ENCODE measurements around the gene RNF17. TPM values are rescaled to one million over a fixed set of nuclear protein-coding genes. Genes with fewer than 3 reads are reported as not detected.

RNF17 gene, protein sequence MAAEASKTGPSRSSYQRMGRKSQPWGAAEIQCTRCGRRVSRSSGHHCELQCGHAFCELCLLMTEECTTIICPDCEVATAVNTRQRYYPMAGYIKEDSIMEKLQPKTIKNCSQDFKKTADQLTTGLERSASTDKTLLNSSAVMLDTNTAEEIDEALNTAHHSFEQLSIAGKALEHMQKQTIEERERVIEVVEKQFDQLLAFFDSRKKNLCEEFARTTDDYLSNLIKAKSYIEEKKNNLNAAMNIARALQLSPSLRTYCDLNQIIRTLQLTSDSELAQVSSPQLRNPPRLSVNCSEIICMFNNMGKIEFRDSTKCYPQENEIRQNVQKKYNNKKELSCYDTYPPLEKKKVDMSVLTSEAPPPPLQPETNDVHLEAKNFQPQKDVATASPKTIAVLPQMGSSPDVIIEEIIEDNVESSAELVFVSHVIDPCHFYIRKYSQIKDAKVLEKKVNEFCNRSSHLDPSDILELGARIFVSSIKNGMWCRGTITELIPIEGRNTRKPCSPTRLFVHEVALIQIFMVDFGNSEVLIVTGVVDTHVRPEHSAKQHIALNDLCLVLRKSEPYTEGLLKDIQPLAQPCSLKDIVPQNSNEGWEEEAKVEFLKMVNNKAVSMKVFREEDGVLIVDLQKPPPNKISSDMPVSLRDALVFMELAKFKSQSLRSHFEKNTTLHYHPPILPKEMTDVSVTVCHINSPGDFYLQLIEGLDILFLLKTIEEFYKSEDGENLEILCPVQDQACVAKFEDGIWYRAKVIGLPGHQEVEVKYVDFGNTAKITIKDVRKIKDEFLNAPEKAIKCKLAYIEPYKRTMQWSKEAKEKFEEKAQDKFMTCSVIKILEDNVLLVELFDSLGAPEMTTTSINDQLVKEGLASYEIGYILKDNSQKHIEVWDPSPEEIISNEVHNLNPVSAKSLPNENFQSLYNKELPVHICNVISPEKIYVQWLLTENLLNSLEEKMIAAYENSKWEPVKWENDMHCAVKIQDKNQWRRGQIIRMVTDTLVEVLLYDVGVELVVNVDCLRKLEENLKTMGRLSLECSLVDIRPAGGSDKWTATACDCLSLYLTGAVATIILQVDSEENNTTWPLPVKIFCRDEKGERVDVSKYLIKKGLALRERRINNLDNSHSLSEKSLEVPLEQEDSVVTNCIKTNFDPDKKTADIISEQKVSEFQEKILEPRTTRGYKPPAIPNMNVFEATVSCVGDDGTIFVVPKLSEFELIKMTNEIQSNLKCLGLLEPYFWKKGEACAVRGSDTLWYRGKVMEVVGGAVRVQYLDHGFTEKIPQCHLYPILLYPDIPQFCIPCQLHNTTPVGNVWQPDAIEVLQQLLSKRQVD (N-terminal part only)
- not detected for polyA plus RNA-seq (2013, experiment 1 of 2)
- not detected for polyA plus RNA-seq (2013, experiment 2 of 2)

- Histone ChIP-seq H3K9me3 (ENCODE audit: control insufficient read depth, low read length) (no peaks in the 10 kb centered on the region), H3K27ac (ENCODE audit: low read depth, low read length, severe bottlenecking) (no peak within 1 kb of the TSS), H3K4me1 (ENCODE audit: control insufficient read depth, insufficient read depth, low read length, poor library complexity, severe bottlenecking) (no peaks in the 10 kb centered on the region), H3K4me3 (ENCODE audit: extremely low read depth, insufficient read depth, low read length, poor library complexity, severe bottlenecking) (no peak within 1 kb of the TSS), H3K36me3 (ENCODE audit: control insufficient read depth, insufficient read depth, low read length) (no peaks in the 10 kb centered on the region)
- WGBS, 2 experiments (ENCODE audit: insufficient coverage in 2 of 2), result 93 to 97% methylated on average over 22 to 25 of the region's 28 CpGs
Observed at GRCh38 chr13:24763596-24764275, at the start of gene RNF17. Gene RNF17, plus strand, starts transcription at chr13:24764169. Its CDS starts 35 bp downstream, at chr13:24764204.

DNA sequence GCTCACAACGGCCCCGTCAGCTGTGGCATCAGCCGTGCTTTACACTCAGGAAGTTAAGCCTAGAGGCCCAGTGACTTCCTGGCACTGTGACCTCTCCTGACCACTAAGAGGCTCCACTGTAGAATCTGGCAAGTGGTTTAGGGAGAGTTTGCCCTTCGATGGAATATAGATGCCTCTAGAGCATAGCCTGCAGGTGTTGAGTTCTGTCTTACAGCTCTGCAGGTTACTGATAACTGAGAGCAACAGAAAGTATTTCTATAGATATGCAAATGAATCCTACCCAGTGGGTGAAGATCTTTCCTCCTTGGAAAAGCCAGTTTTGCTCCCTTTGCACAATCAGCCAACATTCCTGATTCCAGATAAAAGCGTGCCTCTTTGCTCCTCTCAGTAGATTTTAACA, 48.0 kb upstream of the RNF17 start:
- Histone ChIP-seq H3K9me3 (ENCODE audit: control insufficient read depth, low read length) (no peaks in the 10 kb centered on the region), H3K27ac (ENCODE audit: low read depth, low read length, severe bottlenecking) (no peak overlapping the region), H3K4me1 (ENCODE audit: control insufficient read depth, insufficient read depth, low read length, poor library complexity, severe bottlenecking) (no peaks in the 10 kb centered on the region), H3K4me3 (ENCODE audit: extremely low read depth, insufficient read depth, low read length, poor library complexity, severe bottlenecking) (no peak overlapping the region), H3K36me3 (ENCODE audit: control insufficient read depth, insufficient read depth, low read length) (no peaks in the 10 kb centered on the region)
- 35% methylated on average over 3 of the region's 5 CpGs; no CpG with 5 or more reads in 1 of the 2 experiments for WGBS, 2 experiments (ENCODE audit: insufficient coverage in 2 of 2)

GRCh38 chr13:24716446-24716845, 47.5 kb upstream of the RNF17 start:
- H3K4me1 ChIP-seq (ENCODE audit: control insufficient read depth, insufficient read depth, low read length, poor library complexity, severe bottlenecking), result no peaks in the 10 kb centered on the region
- H3K27ac ChIP-seq (ENCODE audit: low read depth, low read length, severe bottlenecking), result no peak overlapping the region
- H3K4me3 ChIP-seq (ENCODE audit: extremely low read depth, insufficient read depth, low read length, poor library complexity, severe bottlenecking), result no peak overlapping the region
- WGBS, 2 experiments (ENCODE audit: insufficient coverage in 2 of 2), result 38 to 39% methylated on average over 2 to 4 of the region's 7 CpGs
- H3K36me3 ChIP-seq (ENCODE audit: control insufficient read depth, insufficient read depth, low read length), result no peaks in the 10 kb centered on the region
- no peaks in the 10 kb centered on the region for H3K9me3 ChIP-seq (ENCODE audit: control insufficient read depth, low read length)

DNA sequence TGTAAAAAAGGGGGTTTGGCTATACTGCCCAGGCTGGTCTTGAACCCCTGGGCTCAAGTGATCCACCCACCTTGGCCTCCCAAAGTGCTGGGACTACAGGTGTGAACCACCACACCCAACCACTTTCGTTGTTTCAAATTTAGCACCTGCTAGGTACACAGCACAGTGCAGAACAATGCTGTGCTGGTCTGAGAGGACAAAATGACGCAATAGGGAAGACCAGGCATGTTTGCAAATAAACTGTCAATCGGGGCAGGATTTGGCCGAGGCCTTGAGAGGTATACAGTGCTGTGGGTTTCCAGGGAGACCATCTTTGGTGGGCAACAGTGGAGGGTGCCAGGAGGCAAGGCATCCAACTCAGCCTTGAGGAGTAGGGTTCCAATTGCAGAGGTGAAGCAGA, 46.8 kb upstream of the RNF17 start:
- no peaks in the 10 kb centered on the region for H3K4me1 ChIP-seq (ENCODE audit: control insufficient read depth, insufficient read depth, low read length, poor library complexity, severe bottlenecking)
- no peaks in the 10 kb centered on the region for H3K36me3 ChIP-seq (ENCODE audit: control insufficient read depth, insufficient read depth, low read length)
- H3K4me3 ChIP-seq (ENCODE audit: extremely low read depth, insufficient read depth, low read length, poor library complexity, severe bottlenecking), result no peak overlapping the region
- H3K27ac ChIP-seq (ENCODE audit: low read depth, low read length, severe bottlenecking), result no peak overlapping the region
- H3K9me3 ChIP-seq (ENCODE audit: control insufficient read depth, low read length), result no peaks in the 10 kb centered on the region
- 67 to 68% methylated on average over 3 to 4 of the region's 4 CpGs for WGBS, 2 experiments (ENCODE audit: insufficient coverage in 2 of 2)

DNA sequence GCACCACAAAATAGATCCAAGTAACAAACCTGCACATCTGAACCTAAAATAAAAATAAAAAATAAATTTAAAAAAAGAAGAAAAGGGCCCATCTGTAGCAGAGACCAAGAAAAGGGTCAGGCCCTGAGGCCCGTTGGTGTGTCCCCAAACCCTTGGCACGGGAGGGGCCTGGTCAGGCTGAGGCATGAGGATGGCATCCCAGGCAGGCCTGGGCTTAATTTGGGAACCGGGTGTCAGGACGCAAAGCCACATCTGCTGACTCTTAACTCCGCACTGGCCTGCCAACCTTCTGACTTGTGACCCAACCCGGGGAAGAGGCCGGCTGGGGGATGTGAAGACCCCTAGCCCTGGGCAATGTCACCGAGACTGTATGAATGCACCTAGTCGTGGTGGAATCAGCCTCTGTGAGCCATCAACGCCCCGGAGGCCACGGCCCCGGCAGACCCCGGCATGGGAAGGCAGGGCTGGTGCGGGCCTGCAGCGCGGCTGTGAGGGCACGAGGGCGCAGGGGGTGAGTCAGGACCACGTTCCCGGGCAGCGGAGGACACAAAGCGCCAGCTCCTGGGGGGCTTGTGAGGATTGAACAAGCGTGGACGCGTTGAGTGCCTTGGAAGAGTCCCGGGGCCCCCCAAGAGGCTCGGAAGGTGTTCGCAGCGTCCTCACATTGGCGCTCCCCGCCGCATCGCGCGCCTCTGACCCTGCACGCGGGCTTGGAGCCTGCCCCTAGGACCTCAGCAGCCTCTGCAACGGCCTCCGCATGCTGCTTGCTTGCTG, 45.6 kb upstream of the RNF17 start:
- WGBS, 2 experiments (ENCODE audit: insufficient coverage in 2 of 2), result 92 to 93% methylated on average over 36 to 40 of the region's 40 CpGs
- Histone ChIP-seq H3K9me3 (ENCODE audit: control insufficient read depth, low read length) (no peaks in the 10 kb centered on the region), H3K27ac (ENCODE audit: low read depth, low read length, severe bottlenecking) (no peak overlapping the region), H3K4me1 (ENCODE audit: control insufficient read depth, insufficient read depth, low read length, poor library complexity, severe bottlenecking) (no peaks in the 10 kb centered on the region), H3K4me3 (ENCODE audit: extremely low read depth, insufficient read depth, low read length, poor library complexity, severe bottlenecking) (no peak overlapping the region), H3K36me3 (ENCODE audit: control insufficient read depth, insufficient read depth, low read length) (no peaks in the 10 kb centered on the region)

GRCh38 chr13:24719139-24719538, 44.8 kb upstream of the RNF17 start:
- Histone ChIP-seq H3K4me1 (ENCODE audit: control insufficient read depth, insufficient read depth, low read length, poor library complexity, severe bottlenecking) (no peaks in the 10 kb centered on the region), H3K9me3 (ENCODE audit: control insufficient read depth, low read length) (no peaks in the 10 kb centered on the region), H3K4me3 (ENCODE audit: extremely low read depth, insufficient read depth, low read length, poor library complexity, severe bottlenecking) (no peak overlapping the region), H3K36me3 (ENCODE audit: control insufficient read depth, insufficient read depth, low read length) (no peaks in the 10 kb centered on the region), H3K27ac (ENCODE audit: low read depth, low read length, severe bottlenecking) (no peak overlapping the region)
- WGBS, 2 experiments (ENCODE audit: insufficient coverage in 2 of 2), result 92 to 93% methylated on average over 8 to 10 of the region's 12 CpGs

DNA sequence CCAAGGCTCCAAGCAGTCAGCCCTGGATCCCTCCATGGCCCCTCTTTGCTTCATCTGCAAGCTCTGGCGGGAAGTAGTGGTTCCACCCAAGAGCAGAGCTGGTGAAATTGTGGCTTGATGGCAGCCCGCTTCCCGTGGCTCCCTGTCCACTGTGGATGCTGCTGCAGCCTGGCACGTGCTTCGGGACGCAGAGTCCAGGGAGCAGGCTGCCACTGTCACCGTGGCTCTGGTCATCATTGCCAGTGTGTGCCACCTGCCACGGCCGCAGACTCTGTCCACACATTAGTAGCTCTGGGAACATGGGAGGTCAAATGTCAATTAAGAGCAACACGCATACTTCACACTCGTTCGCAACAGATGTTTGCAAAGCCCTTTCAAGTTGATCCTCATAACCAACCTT, 40.8 kb upstream of the RNF17 start:
- Histone ChIP-seq H3K4me1 (ENCODE audit: control insufficient read depth, insufficient read depth, low read length, poor library complexity, severe bottlenecking) (no peaks in the 10 kb centered on the region), H3K4me3 (ENCODE audit: extremely low read depth, insufficient read depth, low read length, poor library complexity, severe bottlenecking) (no peak overlapping the region), H3K9me3 (ENCODE audit: control insufficient read depth, low read length) (no peaks in the 10 kb centered on the region), H3K27ac (ENCODE audit: low read depth, low read length, severe bottlenecking) (no peak overlapping the region), H3K36me3 (ENCODE audit: control insufficient read depth, insufficient read depth, low read length) (no peaks in the 10 kb centered on the region)
- 84% methylated on average over 11 to 12 of the region's 12 CpGs for WGBS, 2 experiments (ENCODE audit: insufficient coverage in 2 of 2)

- H3K4me3 ChIP-seq (ENCODE audit: extremely low read depth, insufficient read depth, low read length, poor library complexity, severe bottlenecking), result no peak overlapping the region
- no peak overlapping the region for H3K27ac ChIP-seq (ENCODE audit: low read depth, low read length, severe bottlenecking)
- 86 to 100% methylated on average over 1 to 2 of the region's 2 CpGs for WGBS, 2 experiments (ENCODE audit: insufficient coverage in 2 of 2)
- H3K36me3 ChIP-seq (ENCODE audit: control insufficient read depth, insufficient read depth, low read length), result no peaks in the 10 kb centered on the region
- H3K4me1 ChIP-seq (ENCODE audit: control insufficient read depth, insufficient read depth, low read length, poor library complexity, severe bottlenecking), result no peaks in the 10 kb centered on the region
- H3K9me3 ChIP-seq (ENCODE audit: control insufficient read depth, low read length), result no peaks in the 10 kb centered on the region
Observed at GRCh38 chr13:24724714-24725113, 39.3 kb upstream of the RNF17 start.

DNA sequence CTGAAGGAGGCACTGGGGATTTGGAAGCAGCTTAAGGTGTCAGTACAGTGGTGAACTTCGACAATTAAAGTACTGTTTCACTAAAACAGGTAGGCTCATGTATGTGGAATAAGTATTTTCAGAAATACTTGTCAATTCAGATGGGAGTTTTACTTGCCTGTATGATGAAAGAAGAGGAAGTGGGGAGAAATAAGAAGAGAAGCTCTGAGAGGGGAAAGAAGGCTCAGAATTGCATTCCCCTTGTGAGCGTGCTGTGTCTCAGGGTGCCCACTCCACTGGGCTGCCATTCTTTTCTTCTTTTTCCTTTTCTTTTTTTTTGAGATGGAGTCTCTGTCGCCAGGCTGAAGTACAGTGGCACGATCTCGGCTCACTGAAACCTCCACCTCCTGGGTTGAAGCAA, 38.6 kb upstream of the RNF17 start:
- Histone ChIP-seq H3K27ac (ENCODE audit: low read depth, low read length, severe bottlenecking) (no peak overlapping the region), H3K9me3 (ENCODE audit: control insufficient read depth, low read length) (no peaks in the 10 kb centered on the region), H3K4me1 (ENCODE audit: control insufficient read depth, insufficient read depth, low read length, poor library complexity, severe bottlenecking) (no peaks in the 10 kb centered on the region), H3K4me3 (ENCODE audit: extremely low read depth, insufficient read depth, low read length, poor library complexity, severe bottlenecking) (no peak overlapping the region), H3K36me3 (ENCODE audit: control insufficient read depth, insufficient read depth, low read length) (no peaks in the 10 kb centered on the region)
- WGBS, 2 experiments (ENCODE audit: insufficient coverage in 2 of 2), result 86 to 94% methylated on average over 5 of the region's 5 CpGs

Data from mesodermal cell (in vitro differentiated cells).